Uterus (tissue), 4 donors: ENCODE data around the gene USP12. TPM values are rescaled to one million over a fixed set of nuclear protein-coding genes. Genes with fewer than 3 reads are reported as not detected.

Experiments used
- DNase-seq, 2 donors: peaks; one replicate each; pipeline ENCODE4 v3.0.0-alpha.2; 2019 to 2020
- H3K27ac ChIP-seq, 2 donors: fragments of 200-600 bp; sonication (generic); 1 replicate in 1 of 2; 2 replicates in 1 of 2; pipeline ENCODE4 v1.5.1; 2016 to 2018
- H3K27me3 ChIP-seq, 2 donors: fragments of 200-600 bp; sonication (generic); one replicate each; pipeline ENCODE4 v1.5.1; 2018 to 2019; ENCODE audit warnings: control low read depth in 1 of 2
- H3K36me3 ChIP-seq, 2 donors: fragments of 200-600 bp; sonication (generic); one replicate each; pipeline ENCODE4 v1.5.1; 2019; ENCODE audit warnings: control low read depth in 1 of 2
- H3K4me1 ChIP-seq, 2 donors: fragments of 200-600 bp; sonication (generic); one replicate each; pipeline ENCODE4 v1.5.1; 2018 to 2019; ENCODE audit warnings: control low read depth in 1 of 2
- H3K4me3 ChIP-seq, 2 donors: fragments of 200-600 bp; sonication (generic); 1 replicate in 1 of 2; 2 replicates in 1 of 2; pipeline ENCODE4 v1.5.1; 2018 to 2019; ENCODE audit warnings: mild to moderate bottlenecking in 1 of 2
- H3K9me3 ChIP-seq, 2 donors: fragments of 200-600 bp; sonication (generic); one replicate each; pipeline ENCODE4 v1.5.1; 2019; ENCODE audit warnings: control low read depth in 1 of 2
- CTCF ChIP-seq, 4 experiments: fragments of 200-600 bp in 2 of 4; fragments of 450-650 bp in 2 of 4; sonication (generic) in 2 of 4; IDR thresholded peaks; one replicate each; pipeline ENCODE4 v1.5.1; 2016 to 2019; ENCODE audit warnings: antibody characterized with exemption in 4 of 4, mild to moderate bottlenecking in 2 of 4, moderate library complexity in 1 of 4
- POLR2A ChIP-seq, 2 donors: fragments of 450-650 bp; IDR thresholded peaks; one replicate each; pipeline ENCODE4 v1.6.1; 2016; ENCODE audit warnings: antibody characterized with exemption in 2 of 2, mild to moderate bottlenecking in 1 of 2, moderate library complexity in 1 of 2
- intact Hi-C: fragments of 100-400 bp; cut with DNase I; formaldehyde crosslinking; loops from one replicate; pipeline ENCODE4 v1.15.1; 2023; ENCODE audit warnings: low total_unique reads
- total RNA-seq, 4 donors: library from RNA; depleted of rRNA in 3 of 4; stranded (reverse); fragments of >200 nt in 3 of 4; gene quantifications; one replicate each; pipeline versions ENCODE4 v1.1.0 to v1.2.4, GENCODE V29; 2014 to 2023
- donor health status: DM: yes; HTN: yes; CAD: no.

USP12 gene
- total RNA-seq, 4 donors from 2014 or later, result 12.1 to 32.8 (median 20.5) TPM

DNA sequence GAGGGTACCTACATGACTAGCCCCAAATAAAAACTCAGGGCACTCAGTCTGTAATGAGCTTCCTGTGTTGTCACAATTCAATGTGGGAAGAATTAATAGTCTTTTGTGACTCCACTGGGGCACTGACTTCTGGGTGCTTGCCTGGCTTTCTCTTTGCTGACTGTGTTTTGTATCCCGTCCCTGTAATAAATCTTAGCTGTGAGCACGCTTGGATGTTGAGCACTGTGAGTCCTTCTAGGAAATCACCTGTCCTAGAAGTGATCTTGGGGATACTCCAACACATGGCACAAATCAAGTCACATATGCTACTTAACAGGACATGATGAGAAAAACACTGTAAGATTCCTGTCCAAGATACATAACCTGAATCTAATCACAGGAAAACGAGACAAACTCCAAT lies 83.0 kb downstream of the USP12 start:
- no peak overlapping the region for H3K27ac ChIP-seq
- intact Hi-C loops, result no loop called here

DNA sequence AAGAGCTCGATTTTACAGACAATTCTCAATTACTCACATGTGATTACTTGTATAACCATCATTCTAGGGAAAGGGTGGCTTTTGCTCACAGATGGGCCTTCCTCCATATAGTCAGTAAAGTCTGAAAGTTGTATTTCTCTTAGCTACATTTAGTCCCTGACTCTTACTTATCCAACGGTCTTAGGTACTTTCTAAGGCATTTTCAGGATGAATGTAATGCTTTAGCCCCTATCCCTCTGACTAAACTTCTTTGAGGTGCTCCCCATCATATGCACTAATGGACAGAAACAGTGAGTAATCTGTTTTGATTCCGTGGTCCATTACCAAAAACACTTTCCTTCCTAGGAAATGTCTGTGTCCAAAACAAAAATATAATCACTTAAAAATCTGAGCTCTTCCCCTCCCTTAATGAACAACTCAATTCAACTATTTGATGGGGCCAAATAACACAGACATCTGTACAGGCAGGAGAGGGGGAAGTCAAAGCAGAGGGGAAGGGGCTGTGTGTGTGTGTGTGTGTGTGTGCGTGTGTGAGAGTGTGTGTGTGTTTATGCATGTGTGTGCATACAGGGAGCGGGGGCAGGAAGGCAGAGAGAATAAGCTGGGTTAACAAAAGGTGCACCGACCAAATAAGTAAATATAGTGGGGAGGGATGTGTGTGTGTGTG lies 84.9 kb downstream of the USP12 start:
- H3K27ac ChIP-seq, result no peak overlapping the region
- no peak for DNase-seq
- H3K4me3 ChIP-seq, result no peak overlapping the region
- TF ChIP-seq POLR2A (IDR thresholded peaks at IDR 0.05) (no peak), CTCF (IDR thresholded peaks at IDR 0.05) (no peak)
- no peaks in the 10 kb centered on the region for H3K4me1 ChIP-seq
- H3K9me3 ChIP-seq, result no peaks in the 10 kb centered on the region
- H3K27me3 ChIP-seq, result no peaks in the 10 kb centered on the region
- no peaks in the 10 kb centered on the region for H3K36me3 ChIP-seq
- intact Hi-C loops, result no loop called here

More for the DNA sequence above, 83.0 kb downstream of the USP12 start:
- no peak for DNase-seq
- TF ChIP-seq CTCF (IDR thresholded peaks at IDR 0.05) (no peak), POLR2A (IDR thresholded peaks at IDR 0.05) (no peak)
- Histone ChIP-seq H3K9me3 (no peaks in the 10 kb centered on the region), H3K4me1 (no peaks in the 10 kb centered on the region), H3K27me3 (no peaks in the 10 kb centered on the region), H3K36me3 (no peaks in the 10 kb centered on the region), H3K4me3 (no peak overlapping the region)

- Histone ChIP-seq H3K36me3 (no peaks in the 10 kb centered on the region), H3K4me3 (no peak overlapping the region), H3K9me3 (no peaks in the 10 kb centered on the region), H3K27me3 (no peaks in the 10 kb centered on the region), H3K4me1 (no peaks in the 10 kb centered on the region), H3K27ac (no peak overlapping the region)
- no peak for TF ChIP-seq POLR2A (IDR thresholded peaks at IDR 0.05)
- TF ChIP-seq CTCF (IDR thresholded peaks at IDR 0.05), result no peak
- DNase-seq, result no peak
- intact Hi-C loops, result no loop called here
These were observed 88.4 kb downstream of the USP12 start for GRCh38 chr13:27083183-27083582.

DNA sequence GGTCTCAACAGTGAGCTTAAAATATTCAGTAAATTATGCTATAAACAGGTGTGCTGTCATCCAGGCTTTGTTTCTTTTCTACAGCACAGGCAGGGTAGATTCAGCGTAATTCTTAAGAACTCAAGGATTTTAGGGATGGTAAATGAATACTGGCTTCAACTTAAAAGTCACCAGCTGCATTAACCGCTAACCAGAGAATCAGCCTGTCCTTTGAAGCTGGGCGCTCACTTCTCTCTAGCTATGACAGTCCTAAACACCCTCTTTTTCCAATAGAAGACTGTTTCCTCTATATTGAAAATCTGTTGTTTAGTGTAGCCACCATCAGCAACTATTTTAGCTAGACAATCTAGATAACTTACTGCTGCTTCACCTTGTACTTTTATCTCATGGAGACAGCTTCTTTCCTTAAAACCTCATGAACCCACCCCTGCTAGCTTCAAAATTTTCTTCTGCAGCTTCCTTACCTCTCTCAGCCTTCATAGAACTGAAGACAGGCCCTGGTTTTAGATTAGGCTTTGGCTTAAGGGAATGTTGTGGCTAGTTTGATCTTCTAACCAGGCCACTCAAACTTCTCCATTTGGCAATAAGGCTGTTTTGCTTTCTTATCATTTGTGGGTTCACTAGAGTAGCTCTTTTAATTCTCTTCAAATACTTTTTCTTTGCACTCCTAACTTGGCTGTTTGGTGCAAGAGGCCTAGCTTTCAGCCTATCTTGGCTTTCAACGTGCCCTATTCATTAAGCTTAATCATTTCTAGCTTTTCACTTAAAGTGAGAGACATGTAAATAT lies 89.5 kb downstream of the USP12 start:
- intact Hi-C loops, result no loop called here
- no peaks in the 10 kb centered on the region for H3K36me3 ChIP-seq

More for the DNA sequence above, 89.5 kb downstream of the USP12 start:
- no peak for TF ChIP-seq POLR2A (IDR thresholded peaks at IDR 0.05)
- TF ChIP-seq CTCF (IDR thresholded peaks at IDR 0.05), result no peak
- Histone ChIP-seq H3K27me3 (no peaks in the 10 kb centered on the region), H3K4me3 (no peak overlapping the region), H3K27ac (no peak overlapping the region), H3K9me3 (no peaks in the 10 kb centered on the region), H3K4me1 (no peaks in the 10 kb centered on the region)
- DNase-seq, result no peak
